ENCODE measurements around the gene SHC2. TPM values are rescaled to one million over a fixed set of nuclear protein-coding genes. Genes with fewer than 3 reads are reported as not detected.
"Not testable (repeated sequence)": the region's sequence is repeated elsewhere in the genome, so short reads cannot be mapped to it uniquely, and the experiment has no call there.

The SHC2 gene
- total RNA-seq, 1 donor from 2014 or later: 31.6 TPM

- intact Hi-C loops (cut with DNase I): no loop called here
- DNase-seq (ENCODE audit: low spot score): no peak
- no peak for ATAC-seq
Measured at GRCh38 chr19:455851-456546, 4.8 kb downstream of the SHC2 start.

DNA sequence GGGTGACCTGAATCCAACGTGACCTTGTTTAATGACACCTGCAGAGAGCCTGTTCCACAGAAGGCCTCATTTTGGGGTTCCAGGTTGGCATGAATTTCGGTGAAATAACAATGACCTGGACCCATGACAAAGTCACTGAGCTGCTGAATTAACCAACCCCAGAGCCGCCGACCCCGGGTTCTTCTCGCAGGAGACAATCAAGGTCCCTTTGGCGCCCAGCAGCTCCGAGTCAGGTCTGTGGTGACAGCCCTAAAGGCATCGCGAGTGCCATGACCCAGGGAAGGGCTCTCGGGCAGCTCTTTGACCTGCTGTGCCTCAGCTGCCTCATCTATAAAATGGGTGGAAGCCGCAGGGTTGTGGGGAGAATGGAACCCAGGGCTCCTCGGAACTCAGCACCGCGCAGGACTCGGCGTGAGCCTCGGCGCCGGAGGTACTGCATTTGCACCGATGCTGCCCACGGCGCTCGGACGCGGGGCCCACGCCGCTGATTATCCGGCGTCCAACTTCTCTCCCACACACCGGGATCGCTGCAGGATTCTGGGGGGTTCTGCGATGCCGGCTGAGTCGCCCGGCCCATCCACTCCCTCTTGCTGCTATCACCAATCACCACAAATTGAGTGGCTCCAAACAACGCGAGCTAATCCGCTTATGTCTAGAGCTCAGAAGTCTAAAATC, 5.7 kb downstream of the SHC2 start:
- DNase-seq (ENCODE audit: low spot score): no peak
- intact Hi-C loops (cut with DNase I): no loop called here
- ATAC-seq: no peak

- DNase-seq (ENCODE audit: low spot score) (no peak), ATAC-seq (no peak)
- intact Hi-C loops (cut with DNase I): no loop called here
Measured at GRCh38 chr19:453606-454005, 7.2 kb downstream of the SHC2 start.

GRCh38 chr19:452829-453228, 8.0 kb downstream of the SHC2 start:
- no peak for ATAC-seq
- intact Hi-C loops (cut with DNase I): no loop called here
- no peak for DNase-seq (ENCODE audit: low spot score)

GRCh38 chr19:450912-451481, 9.8 kb downstream of the SHC2 start:
- DNase-seq (ENCODE audit: low spot score); intact Hi-C loops (cut with DNase I); ATAC-seq: not testable (repeated sequence)

GRCh38 chr19:449916-450315, 10.9 kb downstream of the SHC2 start:
- intact Hi-C loops (cut with DNase I): no loop called here
- ATAC-seq (no peak), DNase-seq (ENCODE audit: low spot score) (no peak)

- no peak for DNase-seq (ENCODE audit: low spot score)
- peak; percentile 80 for ATAC-seq
- intact Hi-C loops (cut with DNase I): no loop called here
Measured at GRCh38 chr19:447816-448560, 12.8 kb downstream of the SHC2 start.

DNA sequence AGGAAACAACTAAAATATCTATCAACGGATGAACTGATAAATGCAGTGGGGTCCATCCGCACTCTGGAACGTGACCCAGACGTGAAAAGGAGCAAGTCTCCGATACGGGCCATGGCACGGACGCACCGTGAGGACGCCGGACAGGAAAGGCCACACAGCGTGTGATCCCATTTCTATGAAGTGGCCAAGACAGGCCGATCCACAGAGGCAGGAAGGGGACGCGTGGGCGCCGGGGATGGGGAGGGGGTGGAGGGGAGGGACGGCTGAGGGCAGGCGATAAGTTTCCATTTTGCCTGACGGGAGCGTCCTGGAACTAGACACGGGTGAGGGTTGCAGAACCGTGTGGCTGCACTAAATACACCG, 13.8 kb downstream of the SHC2 start:
- DNase-seq (ENCODE audit: low spot score) (no peak), ATAC-seq (no peak)
- intact Hi-C loops (cut with DNase I): no loop called here

DNA sequence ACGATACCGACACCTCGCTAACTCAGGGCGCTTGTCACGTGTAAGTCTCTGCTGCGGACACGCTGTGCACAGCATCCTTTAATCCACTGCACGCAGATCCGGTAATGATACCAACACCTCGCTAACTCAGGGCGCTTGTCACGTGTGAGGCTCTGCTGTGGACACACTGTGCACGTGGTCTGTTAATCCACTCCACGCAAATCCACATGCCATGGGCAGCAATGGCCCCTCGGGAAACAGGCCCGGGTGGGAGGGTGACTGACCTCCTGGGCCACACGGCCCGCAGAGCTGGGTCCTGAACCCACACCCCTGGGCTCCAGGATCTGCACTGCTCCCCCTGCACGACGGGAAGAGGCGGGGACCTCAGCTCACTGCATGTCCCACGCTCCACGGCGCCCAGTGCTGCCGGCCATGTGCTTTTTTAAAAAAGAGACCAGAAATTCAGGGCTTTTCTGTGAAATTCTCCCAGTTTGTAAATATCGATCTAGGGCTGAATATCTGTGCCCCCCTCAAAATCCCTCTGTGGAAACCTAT, 16.1 kb downstream of the SHC2 start:
- DNase-seq (ENCODE audit: low spot score) (no peak), ATAC-seq (no peak)
- intact Hi-C loops (cut with DNase I): no loop called here

DNA sequence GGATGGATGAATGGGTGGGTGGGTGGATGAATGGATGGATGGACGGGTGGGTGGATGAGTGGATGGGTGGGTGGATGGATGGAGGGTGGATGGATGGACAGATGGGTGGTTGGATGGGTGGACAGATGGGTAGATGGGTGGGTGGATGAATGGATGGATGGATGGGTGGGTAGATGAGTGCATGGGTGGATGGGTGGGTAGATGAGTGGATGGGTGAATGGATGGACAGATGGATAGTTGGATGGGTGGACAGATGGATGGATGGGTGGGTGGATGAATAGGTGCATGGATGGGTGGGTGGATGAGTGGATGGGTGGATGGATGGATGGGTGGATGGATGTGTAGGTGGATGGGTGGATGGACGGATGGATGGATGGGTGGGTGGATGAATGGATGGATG, 17.8 kb downstream of the SHC2 start:
- ATAC-seq (no peak), DNase-seq (ENCODE audit: low spot score) (no peak)
- intact Hi-C loops (cut with DNase I): no loop called here

DNA sequence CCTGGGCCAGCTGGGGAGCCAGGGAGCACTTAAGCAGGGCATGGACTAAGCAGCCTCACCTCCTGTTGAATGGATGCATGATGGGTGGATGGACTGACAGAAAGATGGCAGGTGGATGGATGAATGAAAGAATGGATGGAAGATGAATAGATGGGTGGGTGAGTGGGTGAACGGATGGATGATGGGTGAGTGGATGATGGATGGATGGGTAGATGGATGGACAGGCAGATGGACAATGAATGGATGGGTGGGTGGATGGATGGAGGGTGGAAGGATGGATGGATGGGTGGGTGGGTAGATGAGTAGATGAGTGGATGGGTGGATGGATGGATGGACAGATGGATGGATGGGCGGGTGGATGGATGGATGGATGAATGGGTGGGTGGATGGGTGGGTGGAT, 18.7 kb downstream of the SHC2 start:
- intact Hi-C loops (cut with DNase I): no loop called here
- ATAC-seq (no peak), DNase-seq (ENCODE audit: low spot score) (no peak)

- ATAC-seq (no peak), DNase-seq (ENCODE audit: low spot score) (no peak)
- intact Hi-C loops (cut with DNase I): no loop called here
Measured at GRCh38 chr19:441213-441836, 19.5 kb downstream of the SHC2 start.

GRCh38 chr19:440391-441212, 20.2 kb downstream of the SHC2 start:
- intact Hi-C loops (cut with DNase I): no loop called here
- ATAC-seq (no peak), DNase-seq (ENCODE audit: low spot score) (no peak)

DNA sequence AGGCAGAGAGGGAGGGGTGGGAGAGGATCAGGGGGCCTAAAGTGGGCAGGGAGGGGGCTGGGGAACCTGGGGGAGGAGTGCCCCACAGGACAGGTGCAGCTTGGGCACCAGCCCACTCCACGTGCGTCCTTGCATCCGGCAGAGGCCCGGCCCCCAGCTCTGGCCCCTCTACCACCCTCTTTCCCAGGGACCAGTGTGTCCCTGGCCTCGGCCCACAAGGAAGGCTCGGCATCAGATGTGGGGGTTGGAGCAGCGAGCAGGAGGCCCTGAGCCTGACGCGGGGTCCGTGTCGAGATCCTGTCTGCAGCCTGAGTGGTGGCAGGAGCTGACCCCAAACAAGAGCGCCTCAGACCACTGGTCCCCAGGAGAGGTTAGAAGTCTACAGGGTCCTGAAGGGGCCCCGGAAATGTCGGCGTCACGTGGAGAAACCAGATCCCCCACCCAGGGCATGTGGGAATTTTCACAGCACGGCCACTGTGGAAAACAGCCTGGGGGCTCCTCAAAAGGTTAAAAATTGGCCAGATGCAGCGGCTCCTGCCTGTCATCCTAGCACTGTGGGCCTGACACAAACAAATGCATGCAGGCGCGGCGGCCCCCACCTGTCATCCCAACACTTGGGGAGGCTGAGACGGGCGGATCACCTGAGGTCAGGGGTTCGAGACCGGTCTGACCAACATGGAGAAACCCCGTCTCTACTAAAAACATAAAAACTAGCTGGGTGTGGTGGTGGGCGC, 21.5 kb downstream of the SHC2 start:
- DNase-seq (ENCODE audit: low spot score) (no peak), ATAC-seq (no peak)
- intact Hi-C loops (cut with DNase I): no loop called here

- ATAC-seq (no peak), DNase-seq (ENCODE audit: low spot score) (no peak)
- intact Hi-C loops (cut with DNase I): no loop called here
Measured at GRCh38 chr19:438416-438958, 22.3 kb downstream of the SHC2 start.

GRCh38 chr19:437041-437440, 23.8 kb downstream of the SHC2 start:
- ATAC-seq (no peak), DNase-seq (ENCODE audit: low spot score) (no peak)
- intact Hi-C loops (cut with DNase I): no loop called here

- no peak for ATAC-seq
- no peak for DNase-seq (ENCODE audit: low spot score)
- intact Hi-C loops (cut with DNase I): no loop called here
Measured at GRCh38 chr19:436413-436950, 24.4 kb downstream of the SHC2 start.
